IMR-90 (cell line): ENCODE data around the gene GFRA4.

Experiments used
- CTCF ChIP-seq: conservative IDR thresholded peaks from 2 replicates; pipeline ENCODE4 v1.5.1; 2012; ENCODE audit warnings: mild to moderate bottlenecking, low read depth, low read length, improper control_type of control experiment
- FOS ChIP-seq: fragments of 150-350 bp; IDR thresholded peaks from 2 replicates; pipeline ENCODE4 v1.6.1; 2016; ENCODE audit warnings: low read depth, low read length
- USF2 ChIP-seq: fragments of 150-350 bp; IDR thresholded peaks from 2 replicates; pipeline ENCODE4 v1.6.1; 2017; ENCODE audit warnings: mild to moderate bottlenecking, antibody characterized with exemption, low read length, low read depth

- TF ChIP-seq USF2 (no peak), CTCF (no peak), FOS (no peak)
Measured at GRCh38 chr20:3633913-3634478, 29.2 kb downstream of the GFRA4 start.
